ENCODE data around the gene ARPC5L. TPM values are rescaled to one million over a fixed set of nuclear protein-coding genes. Genes with fewer than 3 reads are reported as not detected.

ARPC5L gene
- total and polyA plus RNA-seq, 9 of the 15 experiments (the other 6 are each of a cell fraction or from before 2014, with no cell fraction given): 25.4 to 113 (median 63.8) TPM

GRCh38 chr9:124852829-124853531 is 8.9 kb upstream of the ARPC5L start, which contains the start of gene WDR38 (continued):
- TF ChIP-seq MAFK (IDR thresholded peaks at IDR 0.05; ENCODE audit: low read length) (0 out of 2 replicates have a peak, but pooled peaks have one; percentile 5), TCF3 (CRISPR knock-in tag; IDR thresholded peaks at IDR 0.05) (peak; percentile 10), CXXC5 (CRISPR knock-in tag; IDR thresholded peaks at IDR 0.05) (peak; percentile 67), VEZF1 (CRISPR knock-in tag; IDR thresholded peaks at IDR 0.05) (peak; percentile 45; the same call in 1 of the 2 replicates), HNRNPL (IDR thresholded peaks at IDR 0.05; ENCODE audit: low read depth, low read length) (0 out of 2 replicates have a peak, but pooled peaks have one; percentile 50), RBM14 (IDR thresholded peaks at IDR 0.05; ENCODE audit: borderline replicate concordance, insufficient read depth, low read depth, low read length) (no peak), RBM22 (IDR thresholded peaks at IDR 0.05; ENCODE audit: low read depth, low read length, poor library complexity, severe bottlenecking) (no peak), ZNF263 (CRISPR knock-in tag; IDR thresholded peaks at IDR 0.05; ENCODE audit: borderline replicate concordance) (0 out of 2 replicates have a peak, but pooled peaks have one; percentile 36), PHB (CRISPR knock-in tag; IDR thresholded peaks at IDR 0.05) (no peak), ZEB2 (IDR thresholded peaks at IDR 0.05) (no peak), ZBTB8A (IDR thresholded peaks at IDR 0.05; ENCODE audit: partially characterized antibody) (no peak), TRIM28 (IDR thresholded peaks at IDR 0.05) (no peak), ZBTB7A (IDR thresholded peaks at IDR 0.05; ENCODE audit: borderline replicate concordance, control insufficient read depth, low read depth, low read length) (peak; percentile 55; the same call in 1 of the 2 replicates), KDM5B (IDR thresholded peaks at IDR 0.05; ENCODE audit: insufficient replicate concordance, low read depth, low read length) (peak; percentile 53), HDAC1 (IDR thresholded peaks at IDR 0.05) (peak in 1 of 2 experiments; percentile 62; a peak in 1 of 4 replicates), KLF1 (tag; IDR thresholded peaks at IDR 0.05) (0 out of 2 replicates have a peak, but pooled peaks have one; percentile 25), KDM4B (IDR thresholded peaks at IDR 0.05; ENCODE audit: borderline replicate concordance in 2 of 2, low read depth in 1 of 2) (0 out of 4 replicates have a peak, but pooled peaks of 1 of the 2 experiments have one; percentile 28), E2F4 (CRISPR knock-in tag; IDR thresholded peaks at IDR 0.05; ENCODE audit: low read depth) (0 out of 2 replicates have a peak, but pooled peaks have one; percentile 63), ZBTB9 (CRISPR knock-in tag; IDR thresholded peaks at IDR 0.05) (0 out of 2 replicates have a peak, but pooled peaks have one; percentile 63), BRD4 (IDR thresholded peaks at IDR 0.05) (no peak), FUS (optimal IDR thresholded peaks at IDR 0.05; ENCODE audit: low read depth, low read length) (no peak), ZFP36 (IDR thresholded peaks at IDR 0.05; ENCODE audit: low read depth, low read length, partially characterized antibody) (no peak), ZBTB34 (CRISPR knock-in tag; IDR thresholded peaks at IDR 0.05) (no peak)
